Measurements from ENCODE around the gene HAUS8.
"Not testable (repeated sequence)": the region's sequence is repeated elsewhere in the genome, so short reads cannot be mapped to it uniquely, and the experiment has no call there.

HAUS8 gene

DNA sequence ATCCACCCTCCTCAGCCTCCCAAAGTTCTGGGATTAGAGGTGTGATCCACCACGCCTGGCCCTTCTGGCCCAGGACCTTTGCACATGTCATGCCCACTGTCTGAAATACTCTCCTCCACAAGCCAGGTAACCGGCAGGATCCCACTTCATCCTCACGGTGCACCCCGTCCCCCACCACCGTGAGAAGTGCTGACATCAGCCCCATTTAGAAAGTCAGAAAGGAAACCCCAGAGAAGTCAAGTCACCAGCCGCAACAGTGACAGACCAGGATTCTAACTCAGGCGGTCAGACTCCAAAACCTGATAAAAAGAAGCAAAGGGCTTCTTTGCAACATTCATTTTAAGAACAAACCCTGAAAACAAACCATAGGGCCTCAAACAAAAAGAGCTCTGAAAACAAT, 52.5 kb downstream of the HAUS8 start:
- no peak overlapping the region for H3K4me3 ChIP-seq (ENCODE audit: low read depth, low read length)
- in situ Hi-C loops (cut with HindIII; ENCODE audit: low sequenced_read_pairs), result no loop called here
- DNase-seq (ENCODE audit: low read depth, low spot score), result no peak
- TF ChIP-seq CTCF (IDR thresholded peaks at IDR 0.05; ENCODE audit: low read depth, low read length), result no peak

DNA sequence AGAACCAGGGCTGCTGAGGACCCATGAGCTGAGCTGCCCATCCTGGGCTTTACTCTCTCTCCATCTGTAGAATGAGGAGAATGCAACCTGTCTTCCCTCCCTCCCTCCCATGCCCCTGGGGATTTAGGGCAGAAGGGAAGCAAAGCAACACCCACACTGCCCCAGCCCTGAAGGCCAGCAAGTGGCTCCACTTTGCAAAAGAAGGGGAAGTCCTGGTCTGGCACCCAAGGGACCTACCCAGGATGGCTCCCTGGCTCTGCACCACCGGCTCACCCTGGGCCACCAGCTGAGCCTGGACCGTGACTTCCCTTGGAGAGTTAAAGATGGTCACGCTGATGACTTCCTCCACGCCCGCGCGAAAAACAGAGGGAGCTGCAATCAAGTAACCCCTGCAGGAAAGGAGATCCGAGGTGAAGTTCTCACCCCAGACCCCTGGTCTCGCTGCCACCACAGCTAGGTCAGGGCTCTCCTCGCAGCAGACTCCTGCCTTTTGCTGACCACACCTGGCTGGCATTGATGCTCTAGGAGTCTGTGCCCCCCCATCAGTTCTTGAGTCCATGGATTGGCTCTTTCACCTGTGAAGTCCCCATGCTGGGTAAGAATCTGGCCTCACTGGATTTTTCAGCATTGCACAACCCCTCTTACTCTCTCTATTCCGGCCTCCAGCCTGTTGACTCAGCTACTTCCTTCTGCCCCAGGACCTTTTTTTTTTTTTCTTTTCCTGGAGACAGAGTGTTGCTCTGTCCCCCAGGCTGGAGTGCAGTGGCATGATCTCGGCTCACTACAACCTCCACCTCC, 53.3 kb downstream of the HAUS8 start:
- no peak overlapping the region for H3K4me3 ChIP-seq (ENCODE audit: low read depth, low read length)
- TF ChIP-seq CTCF (IDR thresholded peaks at IDR 0.05; ENCODE audit: low read depth, low read length), result no peak
- no peak for DNase-seq (ENCODE audit: low read depth, low spot score)
- in situ Hi-C loops (cut with HindIII; ENCODE audit: low sequenced_read_pairs), result no loop called here

GRCh38 chr19:17021328-17021727, 53.9 kb downstream of the HAUS8 start:
- no peak for DNase-seq (ENCODE audit: low read depth, low spot score)
- no peak for TF ChIP-seq CTCF (IDR thresholded peaks at IDR 0.05; ENCODE audit: low read depth, low read length)
- no peak overlapping the region for H3K4me3 ChIP-seq (ENCODE audit: low read depth, low read length)
- in situ Hi-C loops (cut with HindIII; ENCODE audit: low sequenced_read_pairs), result no loop called here

- TF ChIP-seq CTCF (IDR thresholded peaks at IDR 0.05; ENCODE audit: low read depth, low read length), result no peak
- in situ Hi-C loops (cut with HindIII; ENCODE audit: low sequenced_read_pairs), result no loop called here
- no peak for DNase-seq (ENCODE audit: low read depth, low spot score)
- H3K4me3 ChIP-seq (ENCODE audit: low read depth, low read length), result no peak overlapping the region
Measured at GRCh38 chr19:17020823-17021222, 54.4 kb downstream of the HAUS8 start.

GRCh38 chr19:17020385-17020784, 54.9 kb downstream of the HAUS8 start:
- in situ Hi-C loops (cut with HindIII; ENCODE audit: low sequenced_read_pairs), result no loop called here
- TF ChIP-seq CTCF (IDR thresholded peaks at IDR 0.05; ENCODE audit: low read depth, low read length), result no peak
- no peak overlapping the region for H3K4me3 ChIP-seq (ENCODE audit: low read depth, low read length)
- no peak for DNase-seq (ENCODE audit: low read depth, low spot score)

GRCh38 chr19:17014212-17014861, 60.9 kb downstream of the HAUS8 start:
- peak; percentile 8 for DNase-seq (ENCODE audit: low read depth, low spot score)
- H3K4me3 ChIP-seq (ENCODE audit: low read depth, low read length); in situ Hi-C loops (cut with HindIII; ENCODE audit: low sequenced_read_pairs): not testable (repeated sequence)

- no peak for DNase-seq (ENCODE audit: low read depth, low spot score)
- TF ChIP-seq CTCF (IDR thresholded peaks at IDR 0.05; ENCODE audit: low read depth, low read length), result no peak
- in situ Hi-C loops (cut with HindIII; ENCODE audit: low sequenced_read_pairs), result no loop called here
- no peak overlapping the region for H3K4me3 ChIP-seq (ENCODE audit: low read depth, low read length)
Measured at GRCh38 chr19:17011485-17011884, 63.8 kb downstream of the HAUS8 start.
